ENCODE measurements around the gene KCNA1. TPM values are rescaled to one million over a fixed set of nuclear protein-coding genes. Genes with fewer than 3 reads are reported as not detected.

The KCNA1 gene
- total RNA-seq, 1 experiment from 2014 or later = not detected

GRCh38 chr12:4905316-4905715 is 4.4 kb upstream of the KCNA1 start:
- no peaks in the 10 kb centered on the region for H3K9me2 ChIP-seq (ENCODE audit: insufficient read depth)
- no peak overlapping the region for H3K27ac ChIP-seq (ENCODE audit: low read depth, low read length)
- ATAC-seq (no peak), DNase-seq (ENCODE audit: low read depth, low spot score) (no peak)
- intact Hi-C loops (cut with micrococcal nuclease) = no loop called here
- H3K4me1 ChIP-seq (ENCODE audit: control insufficient read depth in 1 of 2, insufficient read depth in 2 of 2, low read length in 2 of 2) = no peaks in the 10 kb centered on the region
- H3K4me3 ChIP-seq (replicated peaks in 1 of 2; ENCODE audit: low read depth in 1 of 2, low read length in 2 of 2) = no peak overlapping the region
- no peaks in the 10 kb centered on the region for H4K20me1 ChIP-seq (ENCODE audit: insufficient read depth)
- H2AFZ ChIP-seq (ENCODE audit: low read depth, low read length, poor library complexity, severe bottlenecking) = no peak overlapping the region
- H3K4me2 ChIP-seq (ENCODE audit: low read length) = no peak overlapping the region
- H3K9me3 ChIP-seq (ENCODE audit: control insufficient read depth in 1 of 2, insufficient read depth in 1 of 2, low read depth in 1 of 2, low read length in 2 of 2) = no peaks in the 10 kb centered on the region
- no peak for TF ChIP-seq TCF7L2 (IDR thresholded peaks at IDR 0.05; ENCODE audit: borderline replicate concordance, extremely low read depth, insufficient read depth, insufficient read length)
- TF ChIP-seq CBX3 (IDR thresholded peaks at IDR 0.05; ENCODE audit: low read depth) = no peak
- no peak for TF ChIP-seq POLR2A (IDR thresholded peaks at IDR 0.05; ENCODE audit: borderline replicate concordance, extremely low read depth, insufficient read depth, insufficient read length)
- TF ChIP-seq SRF (IDR thresholded peaks at IDR 0.05; ENCODE audit: low read depth) = no peak
- TF ChIP-seq ZNF274 (IDR thresholded peaks at IDR 0.05; ENCODE audit: low read depth, low read length) = no peak
- no peak for TF ChIP-seq REST (IDR thresholded peaks at IDR 0.05; ENCODE audit: low read depth)
- TF ChIP-seq POLR2AphosphoS5 (IDR thresholded peaks at IDR 0.05; ENCODE audit: low read depth, low read length) = no peak
- TF ChIP-seq SIN3A (IDR thresholded peaks at IDR 0.05; ENCODE audit: low read depth) = no peak
- TF ChIP-seq ELF1 (IDR thresholded peaks at IDR 0.05; ENCODE audit: borderline replicate concordance, low read depth) = no peak
- TF ChIP-seq EZH2 (IDR thresholded peaks at IDR 0.05) = no peak
- no peak for TF ChIP-seq JUND (IDR thresholded peaks at IDR 0.05)
- TF ChIP-seq RAD21 (IDR thresholded peaks at IDR 0.05; ENCODE audit: low read depth) = no peak
- TF ChIP-seq ZBTB33 (IDR thresholded peaks at IDR 0.05; ENCODE audit: extremely low read depth, insufficient replicate concordance, low read length) = no peak
- no peak for TF ChIP-seq YY1 (IDR thresholded peaks at IDR 0.05; ENCODE audit: extremely low read depth, insufficient replicate concordance, low read depth, low read length)
- POLR2A ChIA-PET = no interaction called here
- peaks cover 42% of the 10 kb centered on the region for H3K27me3 ChIP-seq (ENCODE audit: insufficient read depth, low read length)
- H3K9ac ChIP-seq (ENCODE audit: low read length) = no peak overlapping the region
- BruUV-seq (replicated peaks) = no TSS peak
- H3K79me2 ChIP-seq (ENCODE audit: insufficient read depth, low read length) = no peaks in the 10 kb centered on the region
- RAD21 ChIA-PET (ENCODE audit: low non-redundant PET in 1 of 2, low total read pairs in 2 of 2, uncharacterized antibody in 2 of 2, unreplicated experiment in 2 of 2) = no interaction called here
- H3K36me3 ChIP-seq (ENCODE audit: control insufficient read depth in 1 of 2, insufficient read depth in 2 of 2, low read length in 2 of 2) = no peaks in the 10 kb centered on the region
- CTCF ChIA-PET = no interaction called here
